ENCODE measurements around the gene CFAP99.

- TF ChIP-seq TSHZ2 (CRISPR knock-in tag; IDR thresholded peaks at IDR 0.05): no peak
- no peak for TF ChIP-seq OSR1 (CRISPR knock-in tag; IDR thresholded peaks at IDR 0.05)
Measured at GRCh38 chr4:2437475-2438215, 18.9 kb downstream of the CFAP99 start.

Data from SK-N-SH treated with all-trans-retinoic acid at 6 μM for 48 hours (cell line).